SK-N-SH (cell line): Measurements from ENCODE around the gene KRT2. TPM values are rescaled to one million over a fixed set of nuclear protein-coding genes. Genes with fewer than 3 reads are reported as not detected.

Experiments used
- CTCF ChIA-PET: fragments of 300-600, 350-600 bp; formaldehyde crosslinking; extraction: SDS; loops from one replicate; lab custom pipeline; 2021; lab: Yijun Ruan, JAX
- POLR2A ChIA-PET: fragments of 350-600 bp; sonication (Branson Sonifier 250); formaldehyde crosslinking; extraction: SDS; loops from one replicate; lab custom pipeline; 2020; ENCODE audit warnings: antibody characterized with exemption, inconsistent platforms; lab: Yijun Ruan, JAX
- DNase-seq: peaks from one replicate; pipeline ENCODE4 v3.0.0; 2012
- H2AFZ ChIP-seq: fragments of 200-600 bp; sonication (generic); 2 replicates; pipeline ENCODE4 v1.8.1; 2016; ENCODE audit warnings: antibody characterized with exemption, mild to moderate bottlenecking, low read depth
- H3F3A ChIP-seq: fragments of 200-600 bp; sonication (generic); replicated peaks from 2 replicates; pipeline ENCODE3; 2016; ENCODE audit warnings: antibody characterized with exemption, mild to moderate bottlenecking; ENCODE audit not compliant: insufficient read depth
- H3K27ac ChIP-seq, 2 experiments: fragments of 200-500 bp in 1 of 2; fragments of 200-600 bp in 1 of 2; sonication (Bioruptor generic) in 1 of 2; sonication (generic), shearing (Covaris generic) in 1 of 2; 2 replicates each; pipeline versions ENCODE4 v1.5.1 to v1.6.1; 2014 to 2016; ENCODE audit warnings: low read depth in 2 of 2, inconsistent platforms in 1 of 2, low read length in 1 of 2, mild to moderate bottlenecking in 1 of 2, mixed read lengths in 1 of 2
- H3K27me3 ChIP-seq: fragments of 200-600 bp; sonication (generic), shearing (Covaris generic); 2 replicates; pipeline ENCODE4 v1.6.1; 2016; ENCODE audit warnings: mixed run types; ENCODE audit not compliant: insufficient read depth
- H3K36me3 ChIP-seq, 2 experiments: fragments of 200-500 bp in 1 of 2; fragments of 200-600 bp in 1 of 2; sonication (Bioruptor generic) in 1 of 2; sonication (generic) in 1 of 2; replicated peaks in 1 of 2; 2 replicates each; pipeline versions ENCODE3 to v1.5.1; 2014 to 2016; ENCODE audit warnings: low read length in 1 of 2, mild to moderate bottlenecking in 1 of 2; ENCODE audit not compliant: insufficient read depth in 2 of 2, control insufficient read depth in 1 of 2
- H3K4me1 ChIP-seq, 2 experiments: fragments of 200-500 bp in 1 of 2; fragments of 200-600 bp in 1 of 2; sonication (Bioruptor generic) in 1 of 2; sonication (generic), shearing (Covaris generic) in 1 of 2; 2 replicates each; pipeline versions ENCODE4 v1.5.1 to v1.6.1; 2014 to 2016; ENCODE audit warnings: low read depth in 1 of 2, low read length in 1 of 2, mixed run types in 1 of 2; ENCODE audit not compliant: insufficient read depth in 2 of 2, control insufficient read depth in 1 of 2
- H3K4me2 ChIP-seq: fragments of 200-600 bp; sonication (generic), shearing (Covaris generic); 2 replicates; pipeline ENCODE4 v1.6.1; 2017; ENCODE audit warnings: mixed run types
- H3K4me3 ChIP-seq, 2 experiments: fragments of 200-500 bp in 1 of 2; fragments of 200-600 bp in 1 of 2; sonication (Bioruptor generic) in 1 of 2; sonication (generic), shearing (Covaris generic) in 1 of 2; 2 replicates each; pipeline versions ENCODE4 v1.5.1 to v1.8.1; 2014 to 2016; ENCODE audit warnings: low read depth in 2 of 2, inconsistent platforms in 1 of 2, low read length in 1 of 2, mild to moderate bottlenecking in 1 of 2, mixed read lengths in 1 of 2, moderate library complexity in 1 of 2
- H3K79me2 ChIP-seq: fragments of 200-600 bp; sonication (generic); 2 replicates; pipeline ENCODE4 v1.8.1; 2017; ENCODE audit warnings: mild to moderate bottlenecking; ENCODE audit not compliant: insufficient read depth
- H3K9ac ChIP-seq: fragments of 200-600 bp; sonication (generic); 2 replicates; pipeline ENCODE4 v1.6.1; 2017; ENCODE audit warnings: mixed run types
- H3K9me2 ChIP-seq: fragments of 200-600 bp; sonication (generic); 2 replicates; pipeline ENCODE4 v1.6.1; 2017; ENCODE audit warnings: mixed run types
- H3K9me3 ChIP-seq: fragments of 200-600 bp; sonication (generic); 2 replicates; pipeline ENCODE4 v1.6.1; 2017; ENCODE audit warnings: mixed run types, mild to moderate bottlenecking, moderate library complexity
- H4K20me1 ChIP-seq: fragments of 200-600 bp; sonication (generic); 2 replicates; pipeline ENCODE4 v1.6.1; 2017; ENCODE audit warnings: mild to moderate bottlenecking, mixed run types; ENCODE audit not compliant: insufficient read depth
- FOSL2 ChIP-seq: IDR thresholded peaks from 2 replicates; pipeline ENCODE4 v1.4.0; 2012; ENCODE audit warnings: low read depth, mild to moderate bottlenecking, moderate library complexity, borderline replicate concordance
- FOXJ3 ChIP-seq: sonication (generic); formaldehyde crosslinking; IDR thresholded peaks from 2 replicates; pipeline ENCODE4 v1.5.1; 2020; ENCODE audit warnings: mild to moderate bottlenecking, missing genetic modification reagents
- FOXM1 ChIP-seq: IDR thresholded peaks from 2 replicates; pipeline ENCODE4 v1.4.0; 2012; ENCODE audit warnings: low read depth, mild to moderate bottlenecking
- GABPA ChIP-seq: IDR thresholded peaks from 2 replicates; pipeline ENCODE4 v1.4.0; 2012; ENCODE audit warnings: low read depth, mild to moderate bottlenecking
- IRF3 ChIP-seq: fragments of 150-350 bp; IDR thresholded peaks from 2 replicates; pipeline ENCODE4 v1.6.1; 2016; ENCODE audit warnings: mild to moderate bottlenecking, low read depth, low read length
- MXI1 ChIP-seq: IDR thresholded peaks from 2 replicates; pipeline ENCODE4 v1.6.1; 2012; ENCODE audit warnings: mild to moderate bottlenecking, low read depth, low read length, improper control_type of control experiment
- NRF1 ChIP-seq: IDR thresholded peaks from 2 replicates; pipeline ENCODE4 v1.6.1; 2012; ENCODE audit warnings: low read depth, mild to moderate bottlenecking, low read length
- POLR2AphosphoS5 ChIP-seq: IDR thresholded peaks from 2 replicates; pipeline ENCODE4 v1.6.1; 2012; ENCODE audit warnings: low read depth, low read length
- RAD21 ChIP-seq: IDR thresholded peaks from 2 replicates; pipeline ENCODE4 v1.6.1; 2012; ENCODE audit warnings: mild to moderate bottlenecking, low read length
- REST ChIP-seq: IDR thresholded peaks from 2 replicates; pipeline ENCODE4 v1.6.1; 2012; ENCODE audit warnings: mild to moderate bottlenecking, low read depth, low read length, moderate library complexity
- SIN3A ChIP-seq: IDR thresholded peaks from 2 replicates; pipeline ENCODE4 v1.6.1; 2012; ENCODE audit warnings: low read depth, mild to moderate bottlenecking, low read length, moderate library complexity, borderline replicate concordance
- WGBS: methylation state at CpG from one replicate; pipeline ENCODE4 v1.1.6; 2017; ENCODE audit warnings: low lambda C conversion rate; 5-methylcytosine and 5-hydroxymethylcytosine counted together
- polyA plus RNA-seq, 3 experiments: library from polyadenylated mRNA; depleted of rRNA; stranded (reverse); fragments of >200 nt; gene quantifications; 2 replicates each; pipeline ENCODE4 v1.2.3, GENCODE V29; 2012

Gene KRT2
- polyA plus RNA-seq, 1 of the 3 experiments (the other 2 are of a cell fraction), result not detected

- Histone ChIP-seq H3K9me3 (no peaks in the 10 kb centered on the region), H3K4me2 (no peak overlapping the region), H3K79me2 (no peaks in the 10 kb centered on the region), H3K9me2 (no peaks in the 10 kb centered on the region), H3K4me1 (no peaks in the 10 kb centered on the region), H3K9ac (no peak overlapping the region), H3F3A (no peaks in the 10 kb centered on the region), H3K4me3 (no peak overlapping the region), H4K20me1 (no peaks in the 10 kb centered on the region), H3K27ac (no peak overlapping the region), H3K36me3 (no peaks in the 10 kb centered on the region), H2AFZ (no peak overlapping the region), H3K27me3 (peaks cover 37% of the 10 kb centered on the region)
- ChIA-PET POLR2A (no interaction called here), CTCF (interaction anchor here (2.0 to 2.1 kb wide), 2 partner anchors 224 to 229 kb away, joined by 6 to 9 read pairs; no protein-coding TSS in a partner anchor)
- TF ChIP-seq SIN3A (no peak), FOXJ3 (CRISPR knock-in tag) (no peak), POLR2AphosphoS5 (no peak), MXI1 (no peak), GABPA (no peak), IRF3 (no peak), REST (no peak)
- WGBS, result 24% methylated on average over 8 of the region's 8 CpGs
- DNase-seq, result no peak
Observed at GRCh38 chr12:52655720-52656124, 3.7 kb upstream of the KRT2 start.

GRCh38 chr12:52655251-52655650 lies 3.2 kb upstream of the KRT2 start:
- no peaks in the 10 kb centered on the region for H3F3A ChIP-seq
- ChIA-PET POLR2A (no interaction called here), CTCF (interaction anchor here (2.0 kb wide), 1 partner anchor 225 kb away, joined by 9 read pairs; no protein-coding TSS in a partner anchor)
- H3K4me2 ChIP-seq, result no peak overlapping the region
- no peaks in the 10 kb centered on the region for H3K9me2 ChIP-seq
- H3K9ac ChIP-seq, result no peak overlapping the region
- H3K36me3 ChIP-seq, result no peaks in the 10 kb centered on the region
- no peak overlapping the region for H3K27ac ChIP-seq
- H2AFZ ChIP-seq, result no peak overlapping the region
- no peak overlapping the region for H3K4me3 ChIP-seq
- H3K27me3 ChIP-seq, result peaks cover 37% of the 10 kb centered on the region
- no peaks in the 10 kb centered on the region for H4K20me1 ChIP-seq
- no peaks in the 10 kb centered on the region for H3K79me2 ChIP-seq
- no peaks in the 10 kb centered on the region for H3K9me3 ChIP-seq
- no peak for DNase-seq
- TF ChIP-seq RAD21 (no peak), SIN3A (no peak), FOSL2 (no peak), FOXM1 (no peak), POLR2AphosphoS5 (no peak), NRF1 (no peak), GABPA (no peak)
- TF ChIP-seq, all 33 proteins: peak for 0
- H3K4me1 ChIP-seq, result no peaks in the 10 kb centered on the region
- 15% methylated on average over 4 of the region's 6 CpGs for WGBS
